ENCODE results near the gene ACP1.

DNA sequence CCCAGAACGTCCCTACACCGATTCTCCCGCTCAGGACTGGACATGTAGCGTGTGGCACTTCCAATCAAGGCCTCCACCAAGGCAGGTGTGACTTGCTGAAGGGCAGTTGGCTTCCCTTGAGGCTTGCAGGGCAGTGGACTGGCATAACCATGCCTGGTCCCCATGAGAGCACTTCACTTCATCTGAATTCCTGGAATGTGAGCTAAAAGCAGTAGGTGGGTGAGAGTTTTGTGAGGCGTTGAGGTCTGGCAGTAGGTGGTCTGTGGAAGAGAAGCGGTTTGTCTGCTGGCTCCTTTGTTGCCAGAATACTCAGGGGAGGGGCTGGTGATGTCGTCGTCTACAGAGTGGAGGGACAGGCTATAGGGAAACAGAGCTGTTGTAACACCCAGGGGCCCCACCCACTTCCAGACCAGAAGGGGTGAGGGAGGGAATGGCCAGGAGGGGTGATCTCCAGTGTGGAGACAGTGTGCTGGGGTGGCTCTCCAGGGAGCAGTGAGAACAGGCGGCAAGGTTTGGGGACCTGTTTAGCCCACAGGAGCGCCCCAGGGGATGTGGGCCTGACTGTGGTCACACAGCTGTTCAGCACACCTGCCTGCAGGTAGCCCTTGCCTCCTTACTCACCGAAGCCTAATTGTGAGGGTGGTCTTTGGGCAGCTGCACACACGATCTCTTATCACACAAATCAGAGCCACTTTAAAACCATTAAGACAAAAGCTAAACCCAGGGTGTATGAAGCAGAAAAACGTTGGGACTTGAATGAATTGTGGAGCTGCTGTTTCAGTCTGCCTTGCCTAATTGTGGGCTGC, 44.6 kb downstream of the ACP1 start:
- no peak for TF ChIP-seq MXI1 (IDR thresholded peaks at IDR 0.05; ENCODE audit: low read depth, low read length)
- TF ChIP-seq NFIC (IDR thresholded peaks at IDR 0.05; ENCODE audit: low read depth, low read length) = no peak
- TF ChIP-seq, protein P1, sequence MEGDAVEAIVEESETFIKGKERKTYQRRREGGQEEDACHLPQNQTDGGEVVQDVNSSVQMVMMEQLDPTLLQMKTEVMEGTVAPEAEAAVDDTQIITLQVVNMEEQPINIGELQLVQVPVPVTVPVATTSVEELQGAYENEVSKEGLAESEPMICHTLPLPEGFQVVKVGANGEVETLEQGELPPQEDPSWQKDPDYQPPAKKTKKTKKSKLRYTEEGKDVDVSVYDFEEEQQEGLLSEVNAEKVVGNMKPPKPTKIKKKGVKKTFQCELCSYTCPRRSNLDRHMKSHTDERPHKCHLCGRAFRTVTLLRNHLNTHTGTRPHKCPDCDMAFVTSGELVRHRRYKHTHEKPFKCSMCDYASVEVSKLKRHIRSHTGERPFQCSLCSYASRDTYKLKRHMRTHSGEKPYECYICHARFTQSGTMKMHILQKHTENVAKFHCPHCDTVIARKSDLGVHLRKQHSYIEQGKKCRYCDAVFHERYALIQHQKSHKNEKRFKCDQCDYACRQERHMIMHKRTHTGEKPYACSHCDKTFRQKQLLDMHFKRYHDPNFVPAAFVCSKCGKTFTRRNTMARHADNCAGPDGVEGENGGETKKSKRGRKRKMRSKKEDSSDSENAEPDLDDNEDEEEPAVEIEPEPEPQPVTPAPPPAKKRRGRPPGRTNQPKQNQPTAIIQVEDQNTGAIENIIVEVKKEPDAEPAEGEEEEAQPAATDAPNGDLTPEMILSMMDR (IDR thresholded peaks at IDR 0.05 in 2 of 3, conservative IDR thresholded peaks at IDR 0.05 in 1 of 3; ENCODE audit: control insufficient read depth in 2 of 3, extremely low read depth in 1 of 3, insufficient read depth in 1 of 3, low read depth in 3 of 3, low read length in 3 of 3) = no peak
- no peak for TF ChIP-seq HCFC1 (IDR thresholded peaks at IDR 0.05; ENCODE audit: low read length)
- TF ChIP-seq EZH2 (IDR thresholded peaks at IDR 0.05; ENCODE audit: borderline replicate concordance, control insufficient read depth, low read depth, low read length) = no peak
- TF ChIP-seq, protein P2, sequence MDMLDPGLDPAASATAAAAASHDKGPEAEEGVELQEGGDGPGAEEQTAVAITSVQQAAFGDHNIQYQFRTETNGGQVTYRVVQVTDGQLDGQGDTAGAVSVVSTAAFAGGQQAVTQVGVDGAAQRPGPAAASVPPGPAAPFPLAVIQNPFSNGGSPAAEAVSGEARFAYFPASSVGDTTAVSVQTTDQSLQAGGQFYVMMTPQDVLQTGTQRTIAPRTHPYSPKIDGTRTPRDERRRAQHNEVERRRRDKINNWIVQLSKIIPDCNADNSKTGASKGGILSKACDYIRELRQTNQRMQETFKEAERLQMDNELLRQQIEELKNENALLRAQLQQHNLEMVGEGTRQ (IDR thresholded peaks at IDR 0.05; ENCODE audit: borderline replicate concordance, low read depth, low read length) = no peak
- TF ChIP-seq POLR2A (IDR thresholded peaks at IDR 0.05; ENCODE audit: low read depth, low read length) = no peak
- TF ChIP-seq JUNB (IDR thresholded peaks at IDR 0.05) = no peak
- TF ChIP-seq ASH2L (IDR thresholded peaks at IDR 0.05; ENCODE audit: borderline replicate concordance, low read depth) = no peak
